SK-N-MC (cell line): ENCODE results near the gene GALNTL6.

Experiments used
- DNase-seq: peaks from one replicate; pipeline ENCODE4 v3.0.0-alpha.2; 2011; ENCODE audit warnings: low read depth, low spot score
- H3K27ac ChIP-seq: fragments of 200-600 bp; sonication (generic); 2 replicates; pipeline ENCODE4 v1.5.1; 2016; ENCODE audit warnings: mixed run types
- H3K36me3 ChIP-seq: fragments of 200-600 bp; sonication (generic); 2 replicates; pipeline ENCODE4 v1.6.1; 2017; ENCODE audit warnings: antibody characterized with exemption, low read length, mixed read lengths; ENCODE audit not compliant: insufficient read depth
- H3K4me3 ChIP-seq: fragments of 200-600 bp; sonication (generic); 2 replicates; pipeline ENCODE4 v1.5.1; 2016
- H3K9ac ChIP-seq: fragments of 200-600 bp; sonication (generic); 2 replicates; pipeline ENCODE4 v1.8.0; 2017; ENCODE audit warnings: mixed run types, mixed read lengths; ENCODE audit not compliant: insufficient read length
- H3K9me3 ChIP-seq: fragments of 200-600 bp; sonication (generic); 2 replicates; pipeline ENCODE4 v1.6.1; 2017; ENCODE audit warnings: low read depth, mild to moderate bottlenecking, antibody characterized with exemption, low read length, moderate library complexity, mixed read lengths
- EZH2 ChIP-seq: fragments of 200-600 bp; sonication (generic); IDR thresholded peaks from one replicate; pipeline ENCODE4 v1.6.1; 2017; ENCODE audit warnings: antibody characterized with exemption
- FOXP2 ChIP-seq: optimal IDR thresholded peaks from 2 replicates; pipeline ENCODE3; 2011; ENCODE audit warnings: mild to moderate bottlenecking, moderate library complexity; ENCODE audit not compliant: insufficient read depth; ENCODE audit errors: extremely low read length, control extremely low read depth
- POLR2AphosphoS5 ChIP-seq: IDR thresholded peaks from 2 replicates; pipeline ENCODE4 v1.6.1; 2012; ENCODE audit warnings: mild to moderate bottlenecking, low read depth, low read length, borderline replicate concordance

Gene GALNTL6

GRCh38 chr4:172997856-172998255 lies 1184.7 kb downstream of the GALNTL6 start:
- 0 out of 2 replicates have a peak overlapping the region, but pooled peaks have one; percentile 33 for H3K4me3 ChIP-seq
- H3K27ac ChIP-seq, result peak overlapping the region; percentile 76
- no peak overlapping the region for H3K9ac ChIP-seq
- TF ChIP-seq EZH2 (no peak), FOXP2 (no peak), POLR2AphosphoS5 (no peak)
- no peak for DNase-seq
- no peaks in the 10 kb centered on the region for H3K36me3 ChIP-seq
- no peaks in the 10 kb centered on the region for H3K9me3 ChIP-seq

GRCh38 chr4:172998527-172999469 lies 1185.6 kb downstream of the GALNTL6 start:
- Histone ChIP-seq H3K9me3 (no peaks in the 10 kb centered on the region), H3K27ac (peak overlapping the region; percentile 76), H3K36me3 (no peaks in the 10 kb centered on the region), H3K4me3 (peak overlapping the region; percentile 33), H3K9ac (no peak overlapping the region)
- TF ChIP-seq POLR2AphosphoS5 (no peak), EZH2 (no peak), FOXP2 (no peak)
- no peak for DNase-seq

GRCh38 chr4:173001571-173001970 lies 1188.4 kb downstream of the GALNTL6 start:
- Histone ChIP-seq H3K4me3 (no peak overlapping the region), H3K36me3 (no peaks in the 10 kb centered on the region), H3K27ac (no peak overlapping the region), H3K9ac (no peak overlapping the region), H3K9me3 (no peaks in the 10 kb centered on the region)
- no peak for TF ChIP-seq FOXP2
- no peak for TF ChIP-seq POLR2AphosphoS5
- no peak for TF ChIP-seq EZH2
- DNase-seq, result no peak

- DNase-seq, result no peak
- no peak overlapping the region for H3K9ac ChIP-seq
- TF ChIP-seq EZH2 (no peak), FOXP2 (no peak), POLR2AphosphoS5 (no peak)
These were observed 1189.8 kb downstream of the GALNTL6 start for GRCh38 chr4:173002830-173003561.

DNA sequence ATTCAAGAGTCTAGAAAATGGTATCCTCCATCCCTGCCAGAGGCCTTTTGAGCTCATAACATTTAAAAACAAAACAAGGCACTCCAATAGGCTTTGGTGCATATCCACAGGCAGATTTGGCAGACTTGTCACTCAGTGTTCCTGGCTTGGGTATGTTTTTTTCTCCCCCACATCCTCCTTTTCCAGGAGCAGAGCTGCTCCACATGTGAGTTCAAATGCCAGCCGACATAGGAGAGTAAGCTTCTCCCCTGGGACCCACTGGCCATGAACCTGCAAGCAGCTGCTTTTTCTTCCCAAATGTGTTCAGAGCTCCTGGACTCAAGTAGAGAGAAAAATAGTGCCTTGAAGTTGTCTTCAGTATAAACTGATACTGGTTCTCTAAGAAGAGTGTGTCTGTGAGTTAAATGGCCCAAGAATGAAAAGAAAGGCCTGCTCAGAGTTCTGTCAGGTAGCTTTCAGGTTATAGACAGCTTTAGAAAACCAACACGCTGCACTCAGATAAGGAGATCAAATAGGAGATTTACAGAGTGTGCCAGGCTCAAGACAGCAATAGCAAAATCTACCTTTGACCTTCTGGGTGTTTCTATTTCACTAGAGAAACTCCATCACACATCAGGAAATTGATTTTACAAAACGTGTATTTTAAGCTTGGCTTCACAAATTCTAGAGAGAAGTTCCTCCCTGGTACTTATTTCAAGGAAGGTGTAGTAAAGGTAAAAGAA lies 1192.9 kb downstream of the GALNTL6 start:
- H3K27ac ChIP-seq, result no peak overlapping the region
- H3K9me3 ChIP-seq, result no peaks in the 10 kb centered on the region
- H3K4me3 ChIP-seq, result no peak overlapping the region
- TF ChIP-seq FOXP2 (no peak), EZH2 (no peak), POLR2AphosphoS5 (no peak)
- no peak overlapping the region for H3K9ac ChIP-seq
- no peak for DNase-seq
- H3K36me3 ChIP-seq, result no peaks in the 10 kb centered on the region

More at GRCh38 chr4:173002830-173003561, 1189.8 kb downstream of the GALNTL6 start:
- Histone ChIP-seq H3K27ac (no peak overlapping the region), H3K4me3 (no peak overlapping the region), H3K9me3 (no peaks in the 10 kb centered on the region), H3K36me3 (no peaks in the 10 kb centered on the region)

DNA sequence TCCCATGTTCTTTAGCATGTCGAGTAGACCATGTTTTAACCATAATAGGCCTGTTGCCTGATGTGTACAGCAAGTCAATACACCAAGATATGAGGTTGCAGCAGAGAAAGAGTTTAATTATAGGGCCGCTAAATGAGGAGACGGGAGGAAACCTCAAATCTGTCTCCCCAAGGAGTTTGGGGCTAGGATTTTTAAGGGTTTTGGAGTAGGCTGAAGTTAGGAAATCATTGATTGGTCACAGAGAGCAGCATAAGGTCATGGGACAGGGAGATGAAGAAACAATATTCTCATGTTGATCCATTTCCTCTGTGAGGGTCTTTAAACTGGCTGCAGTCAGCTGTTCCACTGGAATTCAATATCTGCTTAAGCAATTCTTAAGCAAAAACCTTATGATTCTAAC lies 1195.2 kb downstream of the GALNTL6 start:
- Histone ChIP-seq H3K9ac (no peak overlapping the region), H3K36me3 (no peaks in the 10 kb centered on the region), H3K9me3 (no peaks in the 10 kb centered on the region), H3K27ac (no peak overlapping the region), H3K4me3 (no peak overlapping the region)
- DNase-seq, result no peak
- TF ChIP-seq EZH2 (no peak), FOXP2 (no peak), POLR2AphosphoS5 (no peak)

DNA sequence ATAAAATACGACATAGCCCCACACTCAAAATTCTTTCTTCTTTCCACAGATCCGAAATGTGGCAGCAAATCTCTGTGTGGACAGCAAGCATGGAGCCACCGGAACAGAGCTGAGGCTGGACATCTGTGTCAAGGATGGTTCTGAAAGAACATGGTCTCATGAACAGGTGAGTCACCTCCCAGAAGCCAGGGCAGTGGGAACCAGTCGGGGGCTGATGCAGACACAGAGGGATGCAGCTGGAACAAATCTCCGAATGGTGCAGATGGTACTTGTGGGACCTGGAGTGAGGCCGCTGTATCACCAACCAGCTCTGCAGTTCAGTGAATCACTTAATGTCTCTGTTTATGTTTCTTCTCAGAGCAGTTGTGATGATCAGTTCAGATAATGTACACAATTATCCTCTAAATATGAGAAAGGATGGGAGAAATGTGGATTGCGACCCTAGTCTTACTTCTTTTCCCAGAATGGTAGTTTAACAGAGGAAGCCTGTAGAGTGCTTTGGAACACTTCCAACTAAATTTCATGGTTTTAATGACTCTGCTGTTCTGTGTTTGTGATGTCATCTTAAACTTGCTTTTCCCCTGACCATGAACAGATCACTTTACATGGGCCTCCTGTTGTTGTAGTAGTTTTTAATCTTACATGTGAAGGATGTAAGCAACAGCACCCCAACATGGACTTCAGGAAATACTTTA lies 1196.1 kb downstream of the GALNTL6 start:
- Histone ChIP-seq H3K27ac (no peak overlapping the region), H3K36me3 (no peaks in the 10 kb centered on the region), H3K9ac (no peak overlapping the region), H3K9me3 (no peaks in the 10 kb centered on the region), H3K4me3 (no peak overlapping the region)
- TF ChIP-seq POLR2AphosphoS5, result no peak
- TF ChIP-seq FOXP2, result no peak
- TF ChIP-seq EZH2, result no peak
- peak; percentile 70 for DNase-seq
